HEK293 (cell line): ENCODE measurements around the gene PEAK3.

Experiments
- CTCF ChIA-PET: fragments of 350-600 bp; formaldehyde crosslinking; extraction: SDS; loops from one replicate; lab custom pipeline; 2021; ENCODE audit warnings: antibody characterized with exemption; lab: Yijun Ruan, JAX
- POLR2A ChIA-PET: fragments of 300-600 bp; formaldehyde crosslinking; extraction: SDS; loops from one replicate; lab custom pipeline; 2020; ENCODE audit warnings: antibody characterized with exemption, inconsistent platforms; lab: Yijun Ruan, JAX
- H3K27ac ChIP-seq: fragments of 200-500 bp; sonication (Bioruptor generic); 2 replicates; pipeline ENCODE4 v1.5.1; 2014; ENCODE audit warnings: low read depth, low read length, control low read depth, inconsistent platforms; ENCODE audit errors: extremely low read depth
- H3K36me3 ChIP-seq, 2 experiments: fragments of 200-500 bp in 1 of 2; sonication (Bioruptor generic) in 1 of 2; 1 replicate in 1 of 2; 2 replicates in 1 of 2; pipeline ENCODE4 v1.5.1; 2014 to 2017; ENCODE audit warnings: inconsistent platforms in 2 of 2, low read length in 2 of 2; ENCODE audit not compliant: control insufficient read depth in 2 of 2, insufficient read depth in 1 of 2
- H3K4me1 ChIP-seq: fragments of 200-500 bp; sonication (Bioruptor generic); 2 replicates; pipeline ENCODE4 v1.5.1; 2014; ENCODE audit warnings: mild to moderate bottlenecking, low read length, inconsistent platforms; ENCODE audit not compliant: control insufficient read depth, insufficient read depth
- H3K4me3 ChIP-seq: 2 replicates; pipeline ENCODE4 v1.5.1; 2011; ENCODE audit warnings: low read depth, mild to moderate bottlenecking, control low read depth, low read length, moderate library complexity
- H3K9me3 ChIP-seq: fragments of 200-500 bp; sonication (Bioruptor generic); 2 replicates; pipeline ENCODE4 v1.5.1; 2014; ENCODE audit warnings: low read depth, low read length, inconsistent platforms; ENCODE audit not compliant: control insufficient read depth, insufficient read depth
- EGR2 ChIP-seq: fragments of 450-650 bp; formaldehyde crosslinking; IDR thresholded peaks from 2 replicates; pipeline ENCODE4 v1.5.1; 2016; ENCODE audit warnings: low read depth, missing biosample characterization, missing genetic modification characterization
- KLF1 ChIP-seq: fragments of 450-650 bp; formaldehyde crosslinking; IDR thresholded peaks from 2 replicates; pipeline ENCODE4 v1.5.1; 2016; ENCODE audit warnings: missing biosample characterization, missing genetic modification characterization
- SP3 ChIP-seq: fragments of 450-650 bp; formaldehyde crosslinking; IDR thresholded peaks from 2 replicates; pipeline ENCODE4 v1.5.1; 2016; ENCODE audit warnings: missing biosample characterization, missing genetic modification characterization
- ZFP3 ChIP-seq: fragments of 450-650 bp; formaldehyde crosslinking; IDR thresholded peaks from 2 replicates; pipeline ENCODE4 v1.5.1; 2016; ENCODE audit warnings: low read depth, missing biosample characterization, missing genetic modification characterization
- ZSCAN30 ChIP-seq: fragments of 450-650 bp; IDR thresholded peaks from 2 replicates; pipeline ENCODE4 v1.5.1; 2018; ENCODE audit warnings: missing biosample characterization, mild to moderate bottlenecking, missing genetic modification characterization, moderate library complexity
- TF ChIP-seq, protein P1 (sequence below): fragments of 450-650 bp; formaldehyde crosslinking; conservative IDR thresholded peaks from 2 replicates; pipeline ENCODE4 v1.5.1; 2016; ENCODE audit warnings: low read depth, missing biosample characterization, missing genetic modification characterization
- TF ChIP-seq, protein P2 (sequence below): fragments of 450-650 bp; formaldehyde crosslinking; IDR thresholded peaks from 2 replicates; pipeline ENCODE4 v1.5.1; 2017; ENCODE audit warnings: missing biosample characterization, missing genetic modification characterization
- TF ChIP-seq, protein P3 (sequence below): fragments of 450-650 bp; IDR thresholded peaks from 2 replicates; pipeline ENCODE4 v1.5.1; 2018; ENCODE audit warnings: missing biosample characterization, missing genetic modification characterization
- TF ChIP-seq, protein P4 (sequence below): fragments of 450-650 bp; formaldehyde crosslinking; IDR thresholded peaks from 2 replicates; pipeline ENCODE4 v1.5.0; 2017; ENCODE audit warnings: missing biosample characterization, missing genetic modification characterization, borderline replicate concordance
- TF ChIP-seq, protein P5 (sequence below): fragments of 450-650 bp; formaldehyde crosslinking; IDR thresholded peaks from 2 replicates; pipeline ENCODE4 v1.5.1; 2016; ENCODE audit warnings: missing biosample characterization, missing genetic modification characterization
- TF ChIP-seq, protein P6 (sequence below): fragments of 450-650 bp; formaldehyde crosslinking; IDR thresholded peaks from 2 replicates; pipeline ENCODE4 v1.5.1; 2017; ENCODE audit warnings: missing biosample characterization, missing genetic modification characterization
- TF ChIP-seq, protein P7 (sequence below): fragments of 450-650 bp; formaldehyde crosslinking; IDR thresholded peaks from 2 replicates; pipeline ENCODE4 v1.5.1; 2016; ENCODE audit warnings: missing biosample characterization, missing genetic modification characterization

PEAK3 gene

DNA sequence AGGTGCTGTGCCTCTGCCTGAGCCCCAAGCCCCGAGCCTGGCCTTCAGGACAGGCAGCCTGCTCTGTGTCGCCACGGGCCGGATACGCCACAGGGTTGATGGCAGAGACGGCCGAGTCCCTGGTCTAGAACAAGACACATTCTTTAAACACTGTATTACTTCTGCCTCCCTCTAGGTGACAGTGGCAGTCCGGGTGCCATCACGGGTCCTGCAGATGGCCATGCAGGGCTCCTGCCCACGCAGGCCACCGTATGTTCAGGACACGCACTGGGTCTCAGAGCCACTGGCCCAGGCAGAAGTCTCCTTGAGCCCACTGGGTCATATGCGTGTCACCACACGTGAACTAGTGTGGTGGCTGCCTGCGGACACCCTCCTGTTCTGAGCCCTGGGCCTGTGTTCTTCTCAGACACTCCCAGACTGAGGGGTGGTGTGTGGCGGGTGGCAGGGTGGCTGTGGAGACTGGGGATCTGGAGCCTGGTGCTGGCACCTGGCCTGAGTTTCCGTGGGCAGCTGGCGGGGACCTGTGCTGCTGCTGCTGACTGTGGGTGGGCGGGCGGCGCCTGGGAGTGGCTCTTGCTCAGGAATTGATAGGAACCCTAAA lies 50.3 kb downstream of the PEAK3 start (continued):
- TF ChIP-seq, protein P1, sequence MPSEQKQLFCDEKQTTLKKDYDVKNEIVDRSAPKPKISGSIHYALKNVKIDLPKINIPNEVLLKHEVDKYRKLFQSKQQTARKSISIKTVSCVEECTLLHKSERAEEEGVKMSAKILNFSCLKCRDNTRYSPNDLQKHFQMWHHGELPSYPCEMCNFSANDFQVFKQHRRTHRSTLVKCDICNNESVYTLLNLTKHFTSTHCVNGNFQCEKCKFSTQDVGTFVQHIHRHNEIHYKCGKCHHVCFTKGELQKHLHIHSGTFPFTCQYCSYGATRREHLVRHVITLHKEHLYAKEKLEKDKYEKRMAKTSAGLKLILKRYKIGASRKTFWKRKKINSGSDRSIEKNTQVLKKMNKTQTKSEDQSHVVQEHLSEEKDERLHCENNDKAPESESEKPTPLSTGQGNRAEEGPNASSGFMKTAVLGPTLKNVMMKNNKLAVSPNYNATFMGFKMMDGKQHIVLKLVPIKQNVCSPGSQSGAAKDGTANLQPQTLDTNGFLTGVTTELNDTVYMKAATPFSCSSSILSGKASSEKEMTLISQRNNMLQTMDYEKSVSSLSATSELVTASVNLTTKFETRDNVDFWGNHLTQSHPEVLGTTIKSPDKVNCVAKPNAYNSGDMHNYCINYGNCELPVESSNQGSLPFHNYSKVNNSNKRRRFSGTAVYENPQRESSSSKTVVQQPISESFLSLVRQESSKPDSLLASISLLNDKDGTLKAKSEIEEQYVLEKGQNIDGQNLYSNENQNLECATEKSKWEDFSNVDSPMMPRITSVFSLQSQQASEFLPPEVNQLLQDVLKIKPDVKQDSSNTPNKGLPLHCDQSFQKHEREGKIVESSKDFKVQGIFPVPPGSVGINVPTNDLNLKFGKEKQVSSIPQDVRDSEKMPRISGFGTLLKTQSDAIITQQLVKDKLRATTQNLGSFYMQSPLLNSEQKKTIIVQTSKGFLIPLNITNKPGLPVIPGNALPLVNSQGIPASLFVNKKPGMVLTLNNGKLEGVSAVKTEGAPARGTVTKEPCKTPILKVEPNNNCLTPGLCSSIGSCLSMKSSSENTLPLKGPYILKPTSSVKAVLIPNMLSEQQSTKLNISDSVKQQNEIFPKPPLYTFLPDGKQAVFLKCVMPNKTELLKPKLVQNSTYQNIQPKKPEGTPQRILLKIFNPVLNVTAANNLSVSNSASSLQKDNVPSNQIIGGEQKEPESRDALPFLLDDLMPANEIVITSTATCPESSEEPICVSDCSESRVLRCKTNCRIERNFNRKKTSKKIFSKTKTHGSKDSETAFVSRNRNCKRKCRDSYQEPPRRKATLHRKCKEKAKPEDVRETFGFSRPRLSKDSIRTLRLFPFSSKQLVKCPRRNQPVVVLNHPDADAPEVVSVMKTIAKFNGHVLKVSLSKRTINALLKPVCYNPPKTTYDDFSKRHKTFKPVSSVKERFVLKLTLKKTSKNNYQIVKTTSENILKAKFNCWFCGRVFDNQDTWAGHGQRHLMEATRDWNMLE (tag by site-specific recombination), result no peak
- no peak for TF ChIP-seq ZSCAN30 (tag by site-specific recombination)
- TF ChIP-seq, protein P2, sequence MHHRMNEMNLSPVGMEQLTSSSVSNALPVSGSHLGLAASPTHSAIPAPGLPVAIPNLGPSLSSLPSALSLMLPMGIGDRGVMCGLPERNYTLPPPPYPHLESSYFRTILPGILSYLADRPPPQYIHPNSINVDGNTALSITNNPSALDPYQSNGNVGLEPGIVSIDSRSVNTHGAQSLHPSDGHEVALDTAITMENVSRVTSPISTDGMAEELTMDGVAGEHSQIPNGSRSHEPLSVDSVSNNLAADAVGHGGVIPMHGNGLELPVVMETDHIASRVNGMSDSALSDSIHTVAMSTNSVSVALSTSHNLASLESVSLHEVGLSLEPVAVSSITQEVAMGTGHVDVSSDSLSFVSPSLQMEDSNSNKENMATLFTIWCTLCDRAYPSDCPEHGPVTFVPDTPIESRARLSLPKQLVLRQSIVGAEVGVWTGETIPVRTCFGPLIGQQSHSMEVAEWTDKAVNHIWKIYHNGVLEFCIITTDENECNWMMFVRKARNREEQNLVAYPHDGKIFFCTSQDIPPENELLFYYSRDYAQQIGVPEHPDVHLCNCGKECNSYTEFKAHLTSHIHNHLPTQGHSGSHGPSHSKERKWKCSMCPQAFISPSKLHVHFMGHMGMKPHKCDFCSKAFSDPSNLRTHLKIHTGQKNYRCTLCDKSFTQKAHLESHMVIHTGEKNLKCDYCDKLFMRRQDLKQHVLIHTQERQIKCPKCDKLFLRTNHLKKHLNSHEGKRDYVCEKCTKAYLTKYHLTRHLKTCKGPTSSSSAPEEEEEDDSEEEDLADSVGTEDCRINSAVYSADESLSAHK (tag by site-specific recombination), result no peak
- peak; percentile 77 for TF ChIP-seq KLF1 (tag by site-specific recombination)
- no peak for TF ChIP-seq SP3
- TF ChIP-seq EGR2 (tag by site-specific recombination), result peak; percentile 77
- TF ChIP-seq ZFP3 (tag by site-specific recombination), result no peak
- TF ChIP-seq, protein P3, sequence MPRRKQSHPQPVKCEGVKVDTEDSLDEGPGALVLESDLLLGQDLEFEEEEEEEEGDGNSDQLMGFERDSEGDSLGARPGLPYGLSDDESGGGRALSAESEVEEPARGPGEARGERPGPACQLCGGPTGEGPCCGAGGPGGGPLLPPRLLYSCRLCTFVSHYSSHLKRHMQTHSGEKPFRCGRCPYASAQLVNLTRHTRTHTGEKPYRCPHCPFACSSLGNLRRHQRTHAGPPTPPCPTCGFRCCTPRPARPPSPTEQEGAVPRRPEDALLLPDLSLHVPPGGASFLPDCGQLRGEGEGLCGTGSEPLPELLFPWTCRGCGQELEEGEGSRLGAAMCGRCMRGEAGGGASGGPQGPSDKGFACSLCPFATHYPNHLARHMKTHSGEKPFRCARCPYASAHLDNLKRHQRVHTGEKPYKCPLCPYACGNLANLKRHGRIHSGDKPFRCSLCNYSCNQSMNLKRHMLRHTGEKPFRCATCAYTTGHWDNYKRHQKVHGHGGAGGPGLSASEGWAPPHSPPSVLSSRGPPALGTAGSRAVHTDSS (tag by site-specific recombination), result no peak
- TF ChIP-seq, all 188 proteins: peak for 7

DNA sequence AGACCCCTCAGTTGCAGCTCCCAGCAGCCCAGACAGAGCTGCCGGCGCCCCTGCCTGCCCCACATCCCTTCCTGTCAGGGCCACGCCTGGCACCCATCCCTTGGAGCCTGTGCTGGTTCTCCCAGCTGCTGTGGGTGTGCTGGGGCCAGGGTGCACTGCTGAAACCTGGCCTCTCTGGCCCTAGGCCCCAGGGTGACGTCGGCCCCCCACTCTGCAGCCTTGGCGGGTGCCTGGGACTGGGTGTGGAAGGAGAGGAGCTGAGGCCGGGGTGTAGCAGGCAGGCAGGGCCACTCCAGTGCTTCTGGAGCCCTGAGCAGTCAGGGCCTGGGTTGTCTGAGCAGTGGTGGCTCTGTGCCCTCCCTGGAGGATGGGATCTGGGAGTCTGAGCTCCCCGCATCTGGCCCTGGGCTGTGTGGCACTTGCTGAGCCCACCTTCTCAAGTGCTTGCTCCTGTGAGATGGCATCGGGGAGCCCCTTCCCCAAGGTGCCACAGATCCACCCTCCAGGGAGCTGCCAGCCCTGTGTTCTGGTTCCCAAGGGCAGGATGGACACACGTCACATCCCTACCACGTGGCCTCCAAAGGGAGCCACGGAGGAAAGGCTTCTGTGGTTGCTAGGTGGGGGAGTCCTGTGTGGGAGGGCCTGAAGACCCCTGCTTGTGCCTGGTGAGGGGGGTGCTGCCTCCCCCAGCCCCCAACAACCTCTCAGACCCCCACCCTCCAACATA lies 51.0 kb downstream of the PEAK3 start:
- Histone ChIP-seq H3K4me3 (no peak overlapping the region), H3K36me3 (peaks cover 4 to 71% of the 10 kb centered on the region in 2 experiments; a peak in 2 of 3 replicates), H3K9me3 (no peaks in the 10 kb centered on the region), H3K4me1 (no peaks in the 10 kb centered on the region), H3K27ac (peak overlapping the region; percentile 11; the same call in 1 of the 2 replicates)
- ChIA-PET POLR2A (interaction anchor here (0.5 to 1.3 kb wide), 6 partner anchors 8 to 555 kb away, joined by 3 to 7 read pairs (median 4); no protein-coding TSS in a partner anchor), CTCF (interaction anchor here (0.6 to 1.6 kb wide), 5 partner anchors 22 to 380 kb away, joined by 3 read pairs; no protein-coding TSS in a partner anchor)
- TF ChIP-seq, protein P4, sequence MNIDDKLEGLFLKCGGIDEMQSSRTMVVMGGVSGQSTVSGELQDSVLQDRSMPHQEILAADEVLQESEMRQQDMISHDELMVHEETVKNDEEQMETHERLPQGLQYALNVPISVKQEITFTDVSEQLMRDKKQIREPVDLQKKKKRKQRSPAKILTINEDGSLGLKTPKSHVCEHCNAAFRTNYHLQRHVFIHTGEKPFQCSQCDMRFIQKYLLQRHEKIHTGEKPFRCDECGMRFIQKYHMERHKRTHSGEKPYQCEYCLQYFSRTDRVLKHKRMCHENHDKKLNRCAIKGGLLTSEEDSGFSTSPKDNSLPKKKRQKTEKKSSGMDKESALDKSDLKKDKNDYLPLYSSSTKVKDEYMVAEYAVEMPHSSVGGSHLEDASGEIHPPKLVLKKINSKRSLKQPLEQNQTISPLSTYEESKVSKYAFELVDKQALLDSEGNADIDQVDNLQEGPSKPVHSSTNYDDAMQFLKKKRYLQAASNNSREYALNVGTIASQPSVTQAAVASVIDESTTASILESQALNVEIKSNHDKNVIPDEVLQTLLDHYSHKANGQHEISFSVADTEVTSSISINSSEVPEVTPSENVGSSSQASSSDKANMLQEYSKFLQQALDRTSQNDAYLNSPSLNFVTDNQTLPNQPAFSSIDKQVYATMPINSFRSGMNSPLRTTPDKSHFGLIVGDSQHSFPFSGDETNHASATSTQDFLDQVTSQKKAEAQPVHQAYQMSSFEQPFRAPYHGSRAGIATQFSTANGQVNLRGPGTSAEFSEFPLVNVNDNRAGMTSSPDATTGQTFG, result peak; percentile 18; the same call in 1 of the 2 replicates
- TF ChIP-seq, protein P5, sequence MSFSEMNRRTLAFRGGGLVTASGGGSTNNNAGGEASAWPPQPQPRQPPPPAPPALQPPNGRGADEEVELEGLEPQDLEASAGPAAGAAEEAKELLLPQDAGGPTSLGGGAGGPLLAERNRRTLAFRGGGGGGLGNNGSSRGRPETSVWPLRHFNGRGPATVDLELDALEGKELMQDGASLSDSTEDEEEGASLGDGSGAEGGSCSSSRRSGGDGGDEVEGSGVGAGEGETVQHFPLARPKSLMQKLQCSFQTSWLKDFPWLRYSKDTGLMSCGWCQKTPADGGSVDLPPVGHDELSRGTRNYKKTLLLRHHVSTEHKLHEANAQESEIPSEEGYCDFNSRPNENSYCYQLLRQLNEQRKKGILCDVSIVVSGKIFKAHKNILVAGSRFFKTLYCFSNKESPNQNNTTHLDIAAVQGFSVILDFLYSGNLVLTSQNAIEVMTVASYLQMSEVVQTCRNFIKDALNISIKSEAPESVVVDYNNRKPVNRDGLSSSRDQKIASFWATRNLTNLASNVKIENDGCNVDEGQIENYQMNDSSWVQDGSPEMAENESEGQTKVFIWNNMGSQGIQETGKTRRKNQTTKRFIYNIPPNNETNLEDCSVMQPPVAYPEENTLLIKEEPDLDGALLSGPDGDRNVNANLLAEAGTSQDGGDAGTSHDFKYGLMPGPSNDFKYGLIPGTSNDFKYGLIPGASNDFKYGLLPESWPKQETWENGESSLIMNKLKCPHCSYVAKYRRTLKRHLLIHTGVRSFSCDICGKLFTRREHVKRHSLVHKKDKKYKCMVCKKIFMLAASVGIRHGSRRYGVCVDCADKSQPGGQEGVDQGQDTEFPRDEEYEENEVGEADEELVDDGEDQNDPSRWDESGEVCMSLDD, result peak; percentile 29; the same call in 1 of the 2 replicates
- TF ChIP-seq, protein P6, sequence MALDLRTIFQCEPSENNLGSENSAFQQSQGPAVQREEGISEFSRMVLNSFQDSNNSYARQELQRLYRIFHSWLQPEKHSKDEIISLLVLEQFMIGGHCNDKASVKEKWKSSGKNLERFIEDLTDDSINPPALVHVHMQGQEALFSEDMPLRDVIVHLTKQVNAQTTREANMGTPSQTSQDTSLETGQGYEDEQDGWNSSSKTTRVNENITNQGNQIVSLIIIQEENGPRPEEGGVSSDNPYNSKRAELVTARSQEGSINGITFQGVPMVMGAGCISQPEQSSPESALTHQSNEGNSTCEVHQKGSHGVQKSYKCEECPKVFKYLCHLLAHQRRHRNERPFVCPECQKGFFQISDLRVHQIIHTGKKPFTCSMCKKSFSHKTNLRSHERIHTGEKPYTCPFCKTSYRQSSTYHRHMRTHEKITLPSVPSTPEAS (tag by site-specific recombination), result no peak
- TF ChIP-seq, protein P3 (tag by site-specific recombination), result no peak
- TF ChIP-seq, protein P7, sequence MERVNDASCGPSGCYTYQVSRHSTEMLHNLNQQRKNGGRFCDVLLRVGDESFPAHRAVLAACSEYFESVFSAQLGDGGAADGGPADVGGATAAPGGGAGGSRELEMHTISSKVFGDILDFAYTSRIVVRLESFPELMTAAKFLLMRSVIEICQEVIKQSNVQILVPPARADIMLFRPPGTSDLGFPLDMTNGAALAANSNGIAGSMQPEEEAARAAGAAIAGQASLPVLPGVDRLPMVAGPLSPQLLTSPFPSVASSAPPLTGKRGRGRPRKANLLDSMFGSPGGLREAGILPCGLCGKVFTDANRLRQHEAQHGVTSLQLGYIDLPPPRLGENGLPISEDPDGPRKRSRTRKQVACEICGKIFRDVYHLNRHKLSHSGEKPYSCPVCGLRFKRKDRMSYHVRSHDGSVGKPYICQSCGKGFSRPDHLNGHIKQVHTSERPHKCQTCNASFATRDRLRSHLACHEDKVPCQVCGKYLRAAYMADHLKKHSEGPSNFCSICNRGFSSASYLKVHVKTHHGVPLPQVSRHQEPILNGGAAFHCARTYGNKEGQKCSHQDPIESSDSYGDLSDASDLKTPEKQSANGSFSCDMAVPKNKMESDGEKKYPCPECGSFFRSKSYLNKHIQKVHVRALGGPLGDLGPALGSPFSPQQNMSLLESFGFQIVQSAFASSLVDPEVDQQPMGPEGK (tag by site-specific recombination), result peak; percentile 30
